ENCODE results near the gene GPLD1.

DNA sequence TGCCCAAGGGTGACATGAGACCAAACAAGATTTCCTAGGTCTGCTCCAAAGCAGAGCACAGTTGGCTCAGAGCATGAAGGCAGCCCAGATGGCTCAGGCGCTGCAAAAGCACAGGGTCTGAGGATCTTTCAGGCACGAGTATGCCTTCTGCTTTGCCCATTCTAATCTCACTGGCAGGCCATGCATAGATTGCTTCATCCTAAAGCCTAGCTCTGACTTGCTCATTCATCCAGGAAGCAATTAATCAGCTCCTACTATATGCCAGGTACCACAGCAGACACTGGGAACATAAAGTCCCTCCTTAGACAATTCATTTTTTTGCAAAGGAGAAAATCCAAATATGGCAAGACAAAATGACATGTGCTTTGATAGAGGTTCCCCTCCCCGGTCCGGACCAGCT, 31.2 kb downstream of the GPLD1 start:
- TF ChIP-seq, protein P1, sequence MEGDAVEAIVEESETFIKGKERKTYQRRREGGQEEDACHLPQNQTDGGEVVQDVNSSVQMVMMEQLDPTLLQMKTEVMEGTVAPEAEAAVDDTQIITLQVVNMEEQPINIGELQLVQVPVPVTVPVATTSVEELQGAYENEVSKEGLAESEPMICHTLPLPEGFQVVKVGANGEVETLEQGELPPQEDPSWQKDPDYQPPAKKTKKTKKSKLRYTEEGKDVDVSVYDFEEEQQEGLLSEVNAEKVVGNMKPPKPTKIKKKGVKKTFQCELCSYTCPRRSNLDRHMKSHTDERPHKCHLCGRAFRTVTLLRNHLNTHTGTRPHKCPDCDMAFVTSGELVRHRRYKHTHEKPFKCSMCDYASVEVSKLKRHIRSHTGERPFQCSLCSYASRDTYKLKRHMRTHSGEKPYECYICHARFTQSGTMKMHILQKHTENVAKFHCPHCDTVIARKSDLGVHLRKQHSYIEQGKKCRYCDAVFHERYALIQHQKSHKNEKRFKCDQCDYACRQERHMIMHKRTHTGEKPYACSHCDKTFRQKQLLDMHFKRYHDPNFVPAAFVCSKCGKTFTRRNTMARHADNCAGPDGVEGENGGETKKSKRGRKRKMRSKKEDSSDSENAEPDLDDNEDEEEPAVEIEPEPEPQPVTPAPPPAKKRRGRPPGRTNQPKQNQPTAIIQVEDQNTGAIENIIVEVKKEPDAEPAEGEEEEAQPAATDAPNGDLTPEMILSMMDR (IDR thresholded peaks at IDR 0.05; ENCODE audit: low read length) = no peak
- no peak for TF ChIP-seq EZH2 (optimal IDR thresholded peaks at IDR 0.05; ENCODE audit: low read depth, low read length)

Measured in MM.1S (cell line).